NCI-H69 (cell line): ENCODE results near the gene CRACDL.
A peak's percentile ranks its signal among the peaks of the same experiment; 100 is the strongest.
"Not testable (repeated sequence)": the region's sequence is repeated elsewhere in the genome, so short reads cannot be mapped to it uniquely, and the experiment has no call there.

Experiments used
- DNase-seq: peaks from one replicate; lab custom pipeline; 2025; lab: John Stamatoyannopoulos, UW

The CRACDL gene

GRCh38 chr2:98776136-98776535, 159.9 kb downstream of the CRACDL start:
- DNase-seq: peak; percentile 9

- DNase-seq: peak; percentile 88
These were observed 160.7 kb downstream of the CRACDL start for GRCh38 chr2:98775146-98775986.

GRCh38 chr2:98773907-98774306, 162.1 kb downstream of the CRACDL start:
- no peak for DNase-seq

GRCh38 chr2:98773169-98773568, 162.9 kb downstream of the CRACDL start:
- no peak for DNase-seq

- DNase-seq: no peak
These were observed 163.5 kb downstream of the CRACDL start for GRCh38 chr2:98772536-98772935.

GRCh38 chr2:98771721-98772524, 164.1 kb downstream of the CRACDL start:
- DNase-seq: peak; percentile 24

GRCh38 chr2:98771264-98771663, 164.8 kb downstream of the CRACDL start:
- DNase-seq: no peak

- peak; percentile 90 for DNase-seq
These were observed 166.2 kb downstream of the CRACDL start for GRCh38 chr2:98769784-98770183.

GRCh38 chr2:98769114-98769476, 166.9 kb downstream of the CRACDL start:
- peak; percentile 57 for DNase-seq

- peak; percentile 80 for DNase-seq
These were observed 167.5 kb downstream of the CRACDL start for GRCh38 chr2:98768384-98769113.

GRCh38 chr2:98764499-98764898, 171.5 kb downstream of the CRACDL start:
- DNase-seq: no peak

GRCh38 chr2:98763209-98763951, 172.6 kb downstream of the CRACDL start:
- peak; percentile 48 for DNase-seq

GRCh38 chr2:98761909-98762308, 174.1 kb downstream of the CRACDL start:
- no peak for DNase-seq

- DNase-seq: peak; percentile 5
These were observed 174.7 kb downstream of the CRACDL start for GRCh38 chr2:98761267-98761781.

- DNase-seq: no peak
These were observed 176.0 kb downstream of the CRACDL start for GRCh38 chr2:98759827-98760625.

- DNase-seq: no peak
These were observed 176.7 kb downstream of the CRACDL start for GRCh38 chr2:98759338-98759737.

- DNase-seq: peak; percentile 6
These were observed 178.1 kb downstream of the CRACDL start for GRCh38 chr2:98757904-98758421.

- DNase-seq: no peak
These were observed 182.2 kb downstream of the CRACDL start for GRCh38 chr2:98753801-98754200.

GRCh38 chr2:98752711-98753110, 183.3 kb downstream of the CRACDL start:
- not testable (repeated sequence) for DNase-seq

- no peak for DNase-seq
These were observed 184.3 kb downstream of the CRACDL start for GRCh38 chr2:98751748-98752147.
